HG02852 (cell line): ENCODE measurements around the gene ABHD17A.
"Not testable (repeated sequence)": the region's sequence is repeated elsewhere in the genome, so short reads cannot be mapped to it uniquely, and the experiment has no call there.

Source experiments
- ATAC-seq: cut with Tn5 transposase; IDR thresholded peaks from one replicate; pipeline ENCODE4 v1.9.1; 2021; ENCODE audit warnings: mild to moderate bottlenecking, moderate library complexity; ENCODE audit not compliant: unreplicated experiment

The ABHD17A gene

GRCh38 chr19:1882089-1882785 is 3.1 kb downstream of the ABHD17A start:
- no peak for ATAC-seq

GRCh38 chr19:1881393-1882088 is 3.8 kb downstream of the ABHD17A start:
- not testable (repeated sequence) for ATAC-seq

- ATAC-seq = no peak
Observed at GRCh38 chr19:1880611-1881392, 4.5 kb downstream of the ABHD17A start.

GRCh38 chr19:1879982-1880381 is 5.3 kb downstream of the ABHD17A start:
- not testable (repeated sequence) for ATAC-seq

- not testable (repeated sequence) for ATAC-seq
Observed at GRCh38 chr19:1878583-1878982, 6.7 kb downstream of the ABHD17A start.

GRCh38 chr19:1877280-1877660 is 8.0 kb downstream of the ABHD17A start:
- not testable (repeated sequence) for ATAC-seq

GRCh38 chr19:1876496-1877279 is 8.6 kb downstream of the ABHD17A start:
- ATAC-seq = not testable (repeated sequence)

GRCh38 chr19:1875646-1876495 is 9.4 kb downstream of the ABHD17A start:
- peak; percentile 89 for ATAC-seq

GRCh38 chr19:1875265-1875645 is 10.0 kb downstream of the ABHD17A start:
- not testable (repeated sequence) for ATAC-seq

GRCh38 chr19:1874554-1875185 is 10.6 kb downstream of the ABHD17A start:
- no peak for ATAC-seq

- ATAC-seq = no peak
Observed at GRCh38 chr19:1873524-1874473, 11.5 kb downstream of the ABHD17A start.

GRCh38 chr19:1872807-1873523 is 12.3 kb downstream of the ABHD17A start:
- ATAC-seq = no peak

- no peak for ATAC-seq
Observed at GRCh38 chr19:1871630-1872029, 13.7 kb downstream of the ABHD17A start.

- ATAC-seq = no peak
Observed at GRCh38 chr19:1871140-1871597, 14.1 kb downstream of the ABHD17A start.

GRCh38 chr19:1868971-1869370 is 16.3 kb downstream of the ABHD17A start:
- no peak for ATAC-seq

GRCh38 chr19:1867349-1867724 is 18.0 kb downstream of the ABHD17A start:
- no peak for ATAC-seq

- ATAC-seq = no peak
Observed at GRCh38 chr19:1866693-1867348, 18.5 kb downstream of the ABHD17A start.
